Measurements from ENCODE around the gene MS4A8.

DNA sequence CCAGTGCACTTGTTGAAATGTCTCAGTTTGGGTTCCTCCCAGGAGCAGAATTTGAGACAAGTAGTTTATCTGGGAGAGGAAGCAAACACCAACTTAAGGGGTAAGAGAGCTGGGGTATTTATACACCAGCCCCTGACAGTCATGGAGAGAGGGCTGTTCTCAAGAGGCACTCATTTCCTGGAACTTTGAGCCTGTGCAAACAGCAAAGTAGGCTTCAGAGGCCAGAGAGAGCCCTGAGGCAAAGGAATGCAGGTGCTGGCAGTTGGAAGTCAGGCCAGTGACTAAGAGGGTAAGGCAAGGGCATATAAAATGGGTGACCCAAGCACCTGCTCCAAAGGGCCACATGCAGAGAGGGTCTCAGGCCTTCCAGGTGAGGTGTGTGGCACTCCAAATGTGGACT is 41.2 kb downstream of the MS4A8 start:
- no peak for TF ChIP-seq POLR2A (IDR thresholded peaks at IDR 0.05)
- TF ChIP-seq, protein P1, sequence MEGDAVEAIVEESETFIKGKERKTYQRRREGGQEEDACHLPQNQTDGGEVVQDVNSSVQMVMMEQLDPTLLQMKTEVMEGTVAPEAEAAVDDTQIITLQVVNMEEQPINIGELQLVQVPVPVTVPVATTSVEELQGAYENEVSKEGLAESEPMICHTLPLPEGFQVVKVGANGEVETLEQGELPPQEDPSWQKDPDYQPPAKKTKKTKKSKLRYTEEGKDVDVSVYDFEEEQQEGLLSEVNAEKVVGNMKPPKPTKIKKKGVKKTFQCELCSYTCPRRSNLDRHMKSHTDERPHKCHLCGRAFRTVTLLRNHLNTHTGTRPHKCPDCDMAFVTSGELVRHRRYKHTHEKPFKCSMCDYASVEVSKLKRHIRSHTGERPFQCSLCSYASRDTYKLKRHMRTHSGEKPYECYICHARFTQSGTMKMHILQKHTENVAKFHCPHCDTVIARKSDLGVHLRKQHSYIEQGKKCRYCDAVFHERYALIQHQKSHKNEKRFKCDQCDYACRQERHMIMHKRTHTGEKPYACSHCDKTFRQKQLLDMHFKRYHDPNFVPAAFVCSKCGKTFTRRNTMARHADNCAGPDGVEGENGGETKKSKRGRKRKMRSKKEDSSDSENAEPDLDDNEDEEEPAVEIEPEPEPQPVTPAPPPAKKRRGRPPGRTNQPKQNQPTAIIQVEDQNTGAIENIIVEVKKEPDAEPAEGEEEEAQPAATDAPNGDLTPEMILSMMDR (IDR thresholded peaks at IDR 0.05): no peak
